ENCODE results near the gene STAT5A.

The STAT5A gene

DNA sequence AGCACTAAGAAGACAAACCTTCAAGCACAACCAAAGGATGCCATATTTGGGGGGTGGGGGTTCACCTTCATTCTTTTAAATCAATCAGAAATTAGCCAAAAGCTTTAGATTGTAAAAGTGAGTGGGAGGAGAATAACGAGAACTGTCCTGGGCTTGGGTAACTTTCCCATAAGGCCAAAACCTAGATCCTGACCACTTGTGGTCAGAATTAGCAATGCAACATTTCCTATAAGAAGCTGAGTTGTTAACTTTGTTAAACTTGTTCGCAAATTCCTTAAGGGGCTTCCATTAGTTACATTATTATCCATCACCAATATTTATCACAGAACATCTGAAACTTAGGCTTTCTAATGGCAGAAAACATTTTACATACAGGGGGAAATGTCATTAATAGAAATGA, 37.2 kb upstream of the STAT5A start:
- TF ChIP-seq SIN3A (IDR thresholded peaks at IDR 0.05; ENCODE audit: borderline replicate concordance, insufficient read depth, low read length) (no peak), REST (IDR thresholded peaks at IDR 0.05; ENCODE audit: insufficient read depth in 1 of 2, low read depth in 2 of 2, low read length in 2 of 2) (no peak), POLR2AphosphoS5 (IDR thresholded peaks at IDR 0.05; ENCODE audit: low read depth, low read length) (no peak), TAF1 (IDR thresholded peaks at IDR 0.05; ENCODE audit: borderline replicate concordance, insufficient read depth, low read length) (no peak), FOXP2 (optimal IDR thresholded peaks at IDR 0.05; ENCODE audit: borderline replicate concordance, extremely low read depth, extremely low read length, insufficient read depth) (no peak)

GRCh38 chr17:42252597-42253550, 35.4 kb upstream of the STAT5A start:
- no peak for TF ChIP-seq TAF1 (IDR thresholded peaks at IDR 0.05; ENCODE audit: borderline replicate concordance, insufficient read depth, low read length)
- no peak for TF ChIP-seq POLR2AphosphoS5 (IDR thresholded peaks at IDR 0.05; ENCODE audit: low read depth, low read length)
- TF ChIP-seq REST (IDR thresholded peaks at IDR 0.05; ENCODE audit: insufficient read depth in 1 of 2, low read depth in 2 of 2, low read length in 2 of 2): no peak
- TF ChIP-seq SIN3A (IDR thresholded peaks at IDR 0.05; ENCODE audit: borderline replicate concordance, insufficient read depth, low read length): no peak
- no peak for TF ChIP-seq FOXP2 (optimal IDR thresholded peaks at IDR 0.05; ENCODE audit: borderline replicate concordance, extremely low read depth, extremely low read length, insufficient read depth)

- TF ChIP-seq FOXP2 (optimal IDR thresholded peaks at IDR 0.05; ENCODE audit: borderline replicate concordance, extremely low read depth, extremely low read length, insufficient read depth) (no peak), SIN3A (IDR thresholded peaks at IDR 0.05; ENCODE audit: borderline replicate concordance, insufficient read depth, low read length) (no peak), POLR2AphosphoS5 (IDR thresholded peaks at IDR 0.05; ENCODE audit: low read depth, low read length) (no peak)
Observed at GRCh38 chr17:42253578-42253977, 34.7 kb upstream of the STAT5A start.

DNA sequence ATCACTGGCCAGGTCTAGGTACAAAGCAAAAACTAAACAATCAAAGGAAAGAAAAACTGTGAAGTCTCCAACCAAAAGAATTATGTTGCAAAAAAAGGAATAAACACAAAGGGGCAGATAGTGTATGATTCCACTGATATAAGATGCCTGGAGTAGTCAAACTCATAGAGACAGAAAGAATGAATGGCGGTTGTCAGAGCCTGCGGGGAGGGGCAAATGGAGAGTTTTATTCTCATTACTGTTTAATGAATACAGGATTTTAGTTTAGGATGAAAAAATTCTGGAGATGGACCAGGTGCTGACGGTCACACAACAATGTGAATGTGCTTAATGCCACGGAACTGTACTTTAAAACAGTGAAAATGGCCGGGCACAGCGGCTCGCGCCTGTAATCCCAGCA, 32.9 kb upstream of the STAT5A start:
- TF ChIP-seq SIN3A (IDR thresholded peaks at IDR 0.05; ENCODE audit: borderline replicate concordance, insufficient read depth, low read length): no peak
- no peak for TF ChIP-seq TAF1 (IDR thresholded peaks at IDR 0.05; ENCODE audit: borderline replicate concordance, insufficient read depth, low read length)
- no peak for TF ChIP-seq FOXP2 (optimal IDR thresholded peaks at IDR 0.05; ENCODE audit: borderline replicate concordance, extremely low read depth, extremely low read length, insufficient read depth)
- no peak for TF ChIP-seq REST (IDR thresholded peaks at IDR 0.05; ENCODE audit: insufficient read depth in 1 of 2, low read depth in 2 of 2, low read length in 2 of 2)
- TF ChIP-seq POLR2AphosphoS5 (IDR thresholded peaks at IDR 0.05; ENCODE audit: low read depth, low read length): no peak

GRCh38 chr17:42260318-42260717, 28.0 kb upstream of the STAT5A start:
- TF ChIP-seq SIN3A (IDR thresholded peaks at IDR 0.05; ENCODE audit: borderline replicate concordance, insufficient read depth, low read length) (no peak), POLR2AphosphoS5 (IDR thresholded peaks at IDR 0.05; ENCODE audit: low read depth, low read length) (no peak), TAF1 (IDR thresholded peaks at IDR 0.05; ENCODE audit: borderline replicate concordance, insufficient read depth, low read length) (no peak), REST (IDR thresholded peaks at IDR 0.05; ENCODE audit: insufficient read depth in 1 of 2, low read depth in 2 of 2, low read length in 2 of 2) (no peak), FOXP2 (optimal IDR thresholded peaks at IDR 0.05; ENCODE audit: borderline replicate concordance, extremely low read depth, extremely low read length, insufficient read depth) (no peak)

Data from PFSK-1 (cell line).